SHP77 (cell line): ENCODE measurements around the gene SOD3.

ENCODE experiments used
- DNase-seq, 2 experiments: peaks; one replicate each; lab custom pipeline; 2025; lab: John Stamatoyannopoulos, UW

Gene SOD3

GRCh38 chr4:24801136-24801855, 5.9 kb downstream of the SOD3 start:
- no peak for DNase-seq

GRCh38 chr4:24802648-24803047, 7.3 kb downstream of the SOD3 start:
- DNase-seq, result no peak

- no peak for DNase-seq
These were observed 9.7 kb downstream of the SOD3 start for GRCh38 chr4:24805067-24805466.

- no peak for DNase-seq
These were observed 10.2 kb downstream of the SOD3 start for GRCh38 chr4:24805566-24805965.

GRCh38 chr4:24806206-24806990, 11.0 kb downstream of the SOD3 start:
- DNase-seq, result no peak

GRCh38 chr4:24807611-24808010, 12.2 kb downstream of the SOD3 start:
- DNase-seq, result no peak

- DNase-seq, result no peak
These were observed 12.9 kb downstream of the SOD3 start for GRCh38 chr4:24808261-24808660.

- DNase-seq, result no peak
These were observed 13.6 kb downstream of the SOD3 start for GRCh38 chr4:24808955-24809354.

GRCh38 chr4:24809376-24809775, 14.0 kb downstream of the SOD3 start:
- DNase-seq, result no peak

GRCh38 chr4:24809815-24810405, 14.5 kb downstream of the SOD3 start:
- DNase-seq, result no peak

GRCh38 chr4:24810871-24811631, 15.7 kb downstream of the SOD3 start:
- DNase-seq, result no peak

GRCh38 chr4:24813732-24814131, 18.4 kb downstream of the SOD3 start:
- DNase-seq, result no peak

- DNase-seq, result no peak
These were observed 21.4 kb downstream of the SOD3 start for GRCh38 chr4:24816797-24817196.

GRCh38 chr4:24820541-24820940, 25.2 kb downstream of the SOD3 start:
- DNase-seq, result no peak

- DNase-seq, result no peak
These were observed 29.3 kb downstream of the SOD3 start for GRCh38 chr4:24824720-24825119.

- DNase-seq, result no peak
These were observed 36.3 kb downstream of the SOD3 start for GRCh38 chr4:24831637-24832036.

GRCh38 chr4:24835696-24836095, 40.3 kb downstream of the SOD3 start:
- DNase-seq, result no peak

GRCh38 chr4:24836661-24837242, 41.4 kb downstream of the SOD3 start:
- no peak for DNase-seq

- no peak for DNase-seq
These were observed 42.0 kb downstream of the SOD3 start for GRCh38 chr4:24837336-24837735.

- no peak for DNase-seq
These were observed 42.4 kb downstream of the SOD3 start for GRCh38 chr4:24837781-24838180.

GRCh38 chr4:24840362-24840761, 45.0 kb downstream of the SOD3 start:
- no peak for DNase-seq
